Colonic mucosa (tissue), 4 donors: ENCODE data around the gene NR1D2. TPM values are rescaled to one million over a fixed set of nuclear protein-coding genes. Genes with fewer than 3 reads are reported as not detected.
A peak's percentile ranks its signal among the peaks of the same experiment; 100 is the strongest.

Source experiments
- DNase-seq: peaks from one replicate; pipeline ENCODE4 v3.0.0-alpha.2; 2020
- H3K27ac ChIP-seq: fragments of 200-600 bp; one replicate; pipeline ENCODE4 v1.8.0; 2021
- H3K27me3 ChIP-seq: fragments of 200-600 bp; one replicate; pipeline ENCODE4 v1.8.0; 2021
- H3K36me3 ChIP-seq: fragments of 200-600 bp; one replicate; pipeline ENCODE4 v1.8.0; 2021
- H3K4me1 ChIP-seq: fragments of 200-600 bp; one replicate; pipeline ENCODE4 v1.8.0; 2021; ENCODE audit warnings: mild to moderate bottlenecking
- H3K4me3 ChIP-seq: fragments of 200-600 bp; one replicate; pipeline ENCODE4 v1.8.0; 2021
- H3K9ac ChIP-seq, 2 donors: one replicate each; pipeline ENCODE4 v1.7.0; 2013; ENCODE audit warnings: control low read depth in 2 of 2, low read depth in 2 of 2, low read length in 2 of 2
- H3K9me3 ChIP-seq: fragments of 200-600 bp; one replicate; pipeline ENCODE4 v1.8.0; 2021
- CTCF ChIP-seq: fragments of 200-600 bp; IDR thresholded peaks from one replicate; pipeline ENCODE4 v1.8.0; 2022; ENCODE audit warnings: antibody characterized with exemption, mild to moderate bottlenecking
- intact Hi-C: fragments of 100-400 bp; cut with DNase I; formaldehyde crosslinking; loops from one replicate; pipeline ENCODE4 v1.14.1; 2022
- total RNA-seq, 2 donors: library from RNA; stranded (reverse); fragmentation: NEBNext Ultra II Directional in 1 of 2; extraction: Animal tissue kit (Norgen Biotek cat#: 25700) in 1 of 2; gene quantifications; one replicate each; pipeline ENCODE4 v1.2.1, GENCODE V29; 2021
- donor health status: healthy.
- donor health status: DM: no; HTN: no; CAD: no.
- donor health status: DM: no; HTN: no; CAD: no.

Gene NR1D2
- total RNA-seq, 2 donors from 2014 or later, result 9.8 to 41.9 TPM

GRCh38 chr3:23938688-23939087, 6.4 kb upstream of the NR1D2 start:
- H3K27me3 ChIP-seq, result no peaks in the 10 kb centered on the region
- intact Hi-C loops, result no loop called here
- TF ChIP-seq CTCF, result no peak

GRCh38 chr3:23940775-23941174, 4.3 kb upstream of the NR1D2 start:
- no peak for DNase-seq
- no peaks in the 10 kb centered on the region for H3K36me3 ChIP-seq
- no peak overlapping the region for H3K4me3 ChIP-seq
- no peak for TF ChIP-seq CTCF
- intact Hi-C loops, result no loop called here
- H3K9ac ChIP-seq, result no peak overlapping the region
- no peaks in the 10 kb centered on the region for H3K27me3 ChIP-seq
- no peak overlapping the region for H3K27ac ChIP-seq
- no peaks in the 10 kb centered on the region for H3K4me1 ChIP-seq
- no peaks in the 10 kb centered on the region for H3K9me3 ChIP-seq

More at GRCh38 chr3:23938688-23939087, 6.4 kb upstream of the NR1D2 start:
- no peak overlapping the region for H3K9ac ChIP-seq
- H3K9me3 ChIP-seq, result no peaks in the 10 kb centered on the region
- H3K4me1 ChIP-seq, result no peaks in the 10 kb centered on the region
- no peaks in the 10 kb centered on the region for H3K36me3 ChIP-seq
- no peak for DNase-seq
- H3K27ac ChIP-seq, result no peak overlapping the region
- H3K4me3 ChIP-seq, result no peak overlapping the region

GRCh38 chr3:23941440-23941839, 3.6 kb upstream of the NR1D2 start:
- no peak for DNase-seq
- Histone ChIP-seq H3K4me3 (no peak overlapping the region), H3K36me3 (no peaks in the 10 kb centered on the region), H3K27me3 (no peaks in the 10 kb centered on the region), H3K9me3 (no peaks in the 10 kb centered on the region), H3K4me1 (no peaks in the 10 kb centered on the region), H3K9ac (no peak overlapping the region), H3K27ac (no peak overlapping the region)
- intact Hi-C loops, result no loop called here
- no peak for TF ChIP-seq CTCF

GRCh38 chr3:23942546-23942945, 2.5 kb upstream of the NR1D2 start:
- Histone ChIP-seq H3K27ac (no peak overlapping the region), H3K9ac (no peak overlapping the region), H3K36me3 (no peaks in the 10 kb centered on the region), H3K4me3 (no peak overlapping the region), H3K27me3 (no peaks in the 10 kb centered on the region), H3K9me3 (no peaks in the 10 kb centered on the region), H3K4me1 (no peaks in the 10 kb centered on the region)
- no peak for DNase-seq
- intact Hi-C loops, result no loop called here
- TF ChIP-seq CTCF, result no peak

GRCh38 chr3:23944007-23944783, 891 bp upstream of the NR1D2 start:
- H3K4me1 ChIP-seq, result no peaks in the 10 kb centered on the region
- H3K27ac ChIP-seq, result peak overlapping the region; percentile 90
- TF ChIP-seq CTCF, result no peak
- no peaks in the 10 kb centered on the region for H3K27me3 ChIP-seq
- intact Hi-C loops, result no loop called here
- no peak for DNase-seq
- peak overlapping the region; percentile 62 to 85 for H3K9ac ChIP-seq
- H3K9me3 ChIP-seq, result no peaks in the 10 kb centered on the region
- peak overlapping the region; percentile 54 for H3K4me3 ChIP-seq
- no peaks in the 10 kb centered on the region for H3K36me3 ChIP-seq
